Keratinocyte (primary cell): ENCODE data around the gene PDZD2. TPM values are rescaled to one million over a fixed set of nuclear protein-coding genes. Genes with fewer than 3 reads are reported as not detected.

Experiments used
- DNase-seq: peaks from one replicate; pipeline ENCODE4 v3.0.0-alpha.2; 2011; ENCODE audit warnings: low read depth, missing footprints, low spot score
- FAIRE-seq: peaks from 2 replicates; lab custom pipeline; 2011; peaks lifted over from hg19 to GRCh38; lab: Jason Lieb, UNC
- H2AFZ ChIP-seq: 2 replicates; pipeline ENCODE4 v1.6.0; 2012; ENCODE audit warnings: low read length, control low read depth, inconsistent platforms; ENCODE audit not compliant: control insufficient read depth
- H3K27ac ChIP-seq: 2 replicates; pipeline ENCODE4 v1.5.1; 2011; ENCODE audit warnings: low read length; ENCODE audit not compliant: control insufficient read depth, insufficient read depth
- H3K27me3 ChIP-seq: 3 replicates; pipeline ENCODE4 v1.6.0; 2011; ENCODE audit warnings: low read length; ENCODE audit not compliant: control insufficient read depth, insufficient read depth; ENCODE audit errors: extremely low read depth
- H3K36me3 ChIP-seq, 2 experiments: 2 replicates in 1 of 2; 3 replicates in 1 of 2; pipeline ENCODE4 v1.5.1; 2011; ENCODE audit warnings: low read length in 2 of 2, mild to moderate bottlenecking in 1 of 2; ENCODE audit not compliant: control insufficient read depth in 2 of 2, insufficient read depth in 2 of 2; ENCODE audit errors: extremely low read depth in 1 of 2
- H3K4me1 ChIP-seq: 3 replicates; pipeline ENCODE4 v1.5.1; 2011; ENCODE audit warnings: low read length; ENCODE audit not compliant: control insufficient read depth, insufficient read depth; ENCODE audit errors: extremely low read depth
- H3K4me2 ChIP-seq: 3 replicates; pipeline ENCODE4 v1.6.0; 2011; ENCODE audit warnings: low read depth, low read length; ENCODE audit not compliant: control insufficient read depth, insufficient read depth; ENCODE audit errors: extremely low read depth
- H3K4me3 ChIP-seq, 3 experiments: fragments of 200-600 bp in 1 of 3; sonication (generic) in 1 of 3; 2 replicates in 2 of 3; 3 replicates in 1 of 3; pipeline ENCODE4 v1.5.1; 2011 to 2016; ENCODE audit warnings: low read length in 3 of 3, mild to moderate bottlenecking in 3 of 3, control low read depth in 2 of 3, inconsistent platforms in 1 of 3, low read depth in 1 of 3, mixed read lengths in 1 of 3, mixed run types in 1 of 3, moderate library complexity in 1 of 3; ENCODE audit not compliant: control insufficient read depth in 2 of 3, insufficient read depth in 2 of 3; ENCODE audit errors: extremely low read depth in 1 of 3
- H3K79me2 ChIP-seq: 2 replicates; pipeline ENCODE4 v1.6.0; 2012; ENCODE audit warnings: low read length; ENCODE audit not compliant: control insufficient read depth, insufficient read depth
- H3K9ac ChIP-seq: 3 replicates; pipeline ENCODE4 v1.6.0; 2011; ENCODE audit warnings: low read length; ENCODE audit not compliant: control insufficient read depth, insufficient read depth; ENCODE audit errors: extremely low read depth
- H3K9me1 ChIP-seq: 3 replicates; pipeline ENCODE4 v1.6.0; 2011; ENCODE audit warnings: low read length; ENCODE audit not compliant: control insufficient read depth, insufficient read depth; ENCODE audit errors: extremely low read depth
- H3K9me3 ChIP-seq: 2 replicates; pipeline ENCODE4 v1.5.1; 2012; ENCODE audit warnings: low read depth, low read length; ENCODE audit not compliant: control insufficient read depth
- H4K20me1 ChIP-seq: 3 replicates; pipeline ENCODE4 v1.6.0; 2011; ENCODE audit warnings: low read length; ENCODE audit not compliant: control insufficient read depth, insufficient read depth; ENCODE audit errors: extremely low read depth
- EZH2 ChIP-seq: IDR thresholded peaks from one replicate; pipeline ENCODE4 v1.6.1; 2012; ENCODE audit warnings: inconsistent platforms, mild to moderate bottlenecking, low read length, moderate library complexity
- dilution Hi-C: fragments of 300-500 bp; cut with MboI; formaldehyde crosslinking; loops from one replicate; pipeline ENCODE4 v1.7.0; 2020; ENCODE audit warnings: low sequenced_read_pairs; ENCODE audit not compliant: extremely low pct_ligation_motif_present
- polyA plus RNA-seq, 5 experiments: library from polyadenylated mRNA; depleted of rRNA in 3 of 5; stranded (reverse) in 3 of 5; stranded (forward) in 1 of 5; unstranded in 1 of 5; fragments of >200 nt; gene quantifications; 1 replicate in 1 of 5; 2 replicates in 3 of 5; 3 replicates in 1 of 5; pipeline versions ENCODE4 v1.2.1 to v1.2.3, GENCODE V29; 2011 to 2012; ENCODE audit warnings: missing spikeins in 2 of 5, low read depth in 1 of 5, low replicate concordance in 1 of 5
- TF ChIP-seq, protein P1 (sequence below), 3 experiments: IDR thresholded peaks in 1 of 3; conservative IDR thresholded peaks in 1 of 3; optimal IDR thresholded peaks in 1 of 3; 2 replicates in 2 of 3; 3 replicates in 1 of 3; pipeline versions ENCODE3 to v1.5.1; 2011; ENCODE audit warnings: low read length in 3 of 3, mild to moderate bottlenecking in 3 of 3, moderate library complexity in 2 of 3, control low read depth in 1 of 3, inconsistent platforms in 1 of 3; ENCODE audit not compliant: insufficient read depth in 2 of 3; ENCODE audit errors: extremely low read depth in 1 of 3

Gene PDZD2
- polyA plus RNA-seq, 1 donor (not counting 4 experiments of a cell fraction or from before 2014, with no cell fraction given) = 7.3 TPM

DNA sequence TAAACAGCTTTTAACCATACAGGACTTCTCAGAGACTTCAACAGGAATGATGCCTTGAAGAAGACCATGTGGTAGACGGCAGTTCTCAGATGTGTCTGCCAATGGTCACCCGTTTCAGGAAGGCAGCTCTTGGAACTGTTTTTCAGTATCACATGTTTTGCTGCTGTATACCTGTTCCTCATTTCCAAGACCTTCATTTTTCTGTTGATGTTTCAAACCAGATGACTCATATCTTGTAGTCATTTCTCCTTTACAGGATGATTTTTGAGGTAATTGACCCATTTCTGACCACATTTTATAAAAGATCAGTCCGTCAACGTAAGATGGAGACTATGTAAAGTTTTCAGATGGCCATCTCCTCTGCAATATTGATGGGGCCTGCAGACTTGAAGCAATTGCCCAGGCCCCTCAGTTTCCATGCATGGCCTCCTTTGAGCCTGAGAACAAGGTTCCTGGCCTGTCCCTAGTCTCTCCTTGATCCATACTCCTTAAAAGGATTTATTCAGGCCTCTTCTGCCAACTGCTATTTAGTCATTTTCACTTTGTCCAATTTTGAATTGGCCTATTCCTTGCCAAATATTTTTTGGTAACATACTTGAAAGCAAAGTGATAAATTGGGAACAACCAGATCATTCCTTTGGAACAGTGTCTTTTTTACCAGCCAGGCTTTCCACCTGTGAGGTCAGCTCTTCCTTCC, 128.6 kb downstream of the PDZD2 start:
- Histone ChIP-seq H3K4me1 (no peaks in the 10 kb centered on the region), H3K9me1 (no peaks in the 10 kb centered on the region), H3K4me3 (no peak overlapping the region), H3K9ac (no peak overlapping the region), H3K79me2 (no peaks in the 10 kb centered on the region), H4K20me1 (no peaks in the 10 kb centered on the region), H3K36me3 (no peaks in the 10 kb centered on the region), H3K9me3 (no peaks in the 10 kb centered on the region), H3K27me3 (no peaks in the 10 kb centered on the region), H3K4me2 (no peak overlapping the region), H3K27ac (no peak overlapping the region), H2AFZ (no peak overlapping the region)
- no peak for FAIRE-seq
- dilution Hi-C loops = no loop called here
- no peak for TF ChIP-seq EZH2
- TF ChIP-seq, protein P1, sequence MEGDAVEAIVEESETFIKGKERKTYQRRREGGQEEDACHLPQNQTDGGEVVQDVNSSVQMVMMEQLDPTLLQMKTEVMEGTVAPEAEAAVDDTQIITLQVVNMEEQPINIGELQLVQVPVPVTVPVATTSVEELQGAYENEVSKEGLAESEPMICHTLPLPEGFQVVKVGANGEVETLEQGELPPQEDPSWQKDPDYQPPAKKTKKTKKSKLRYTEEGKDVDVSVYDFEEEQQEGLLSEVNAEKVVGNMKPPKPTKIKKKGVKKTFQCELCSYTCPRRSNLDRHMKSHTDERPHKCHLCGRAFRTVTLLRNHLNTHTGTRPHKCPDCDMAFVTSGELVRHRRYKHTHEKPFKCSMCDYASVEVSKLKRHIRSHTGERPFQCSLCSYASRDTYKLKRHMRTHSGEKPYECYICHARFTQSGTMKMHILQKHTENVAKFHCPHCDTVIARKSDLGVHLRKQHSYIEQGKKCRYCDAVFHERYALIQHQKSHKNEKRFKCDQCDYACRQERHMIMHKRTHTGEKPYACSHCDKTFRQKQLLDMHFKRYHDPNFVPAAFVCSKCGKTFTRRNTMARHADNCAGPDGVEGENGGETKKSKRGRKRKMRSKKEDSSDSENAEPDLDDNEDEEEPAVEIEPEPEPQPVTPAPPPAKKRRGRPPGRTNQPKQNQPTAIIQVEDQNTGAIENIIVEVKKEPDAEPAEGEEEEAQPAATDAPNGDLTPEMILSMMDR (optimal IDR thresholded peaks at IDR 0.05 in 1 of 3, IDR thresholded peaks at IDR 0.05 in 1 of 3, conservative IDR thresholded peaks at IDR 0.05 in 1 of 3; ENCODE audit: extremely low read depth in 1 of 3, insufficient read depth in 2 of 3, low read length in 3 of 3) = no peak
- no peak for DNase-seq

DNA sequence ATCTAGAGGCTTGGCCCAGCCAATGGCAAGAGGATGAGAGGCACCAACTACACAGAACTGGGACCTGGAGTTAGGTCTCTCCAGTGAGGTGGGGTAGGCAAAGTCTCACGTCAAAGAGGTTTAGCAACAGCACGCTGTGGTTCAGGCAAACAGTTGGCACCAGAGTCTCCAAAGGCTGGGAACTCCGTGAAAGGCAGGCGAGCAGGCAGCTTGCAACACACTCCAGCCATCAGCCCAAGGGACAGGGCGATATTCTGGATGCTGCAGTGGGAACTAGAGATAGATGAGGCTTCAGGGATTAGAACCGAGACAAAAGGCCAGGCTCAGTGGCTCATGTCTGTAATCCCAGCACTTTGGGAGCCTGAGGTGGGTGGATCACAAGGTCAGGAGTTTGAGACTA, 129.1 kb downstream of the PDZD2 start:
- dilution Hi-C loops = no loop called here
- Histone ChIP-seq H3K36me3 (no peaks in the 10 kb centered on the region), H3K27me3 (no peaks in the 10 kb centered on the region)

More for the DNA sequence above, 129.1 kb downstream of the PDZD2 start:
- no peak for TF ChIP-seq EZH2
- TF ChIP-seq, protein P1 (optimal IDR thresholded peaks at IDR 0.05 in 1 of 3, IDR thresholded peaks at IDR 0.05 in 1 of 3, conservative IDR thresholded peaks at IDR 0.05 in 1 of 3; ENCODE audit: extremely low read depth in 1 of 3, insufficient read depth in 2 of 3, low read length in 3 of 3) = no peak
- Histone ChIP-seq H3K4me1 (no peaks in the 10 kb centered on the region), H3K9ac (no peak overlapping the region), H3K79me2 (no peaks in the 10 kb centered on the region), H4K20me1 (no peaks in the 10 kb centered on the region), H3K4me3 (no peak overlapping the region), H3K9me1 (no peaks in the 10 kb centered on the region), H3K9me3 (no peaks in the 10 kb centered on the region), H3K4me2 (no peak overlapping the region), H2AFZ (no peak overlapping the region), H3K27ac (no peak overlapping the region)
- FAIRE-seq = no peak
- no peak for DNase-seq
